Ecto neural progenitor cell (in vitro differentiated cells): ENCODE measurements around the gene MYOC.
"Not testable (repeated sequence)": the region's sequence is repeated elsewhere in the genome, so short reads cannot be mapped to it uniquely, and the experiment has no call there.

Experiments used
- DNase-seq: peaks from one replicate; pipeline ENCODE4 v3.0.0-alpha.2; 2018; ENCODE audit warnings: low spot score

MYOC gene

DNA sequence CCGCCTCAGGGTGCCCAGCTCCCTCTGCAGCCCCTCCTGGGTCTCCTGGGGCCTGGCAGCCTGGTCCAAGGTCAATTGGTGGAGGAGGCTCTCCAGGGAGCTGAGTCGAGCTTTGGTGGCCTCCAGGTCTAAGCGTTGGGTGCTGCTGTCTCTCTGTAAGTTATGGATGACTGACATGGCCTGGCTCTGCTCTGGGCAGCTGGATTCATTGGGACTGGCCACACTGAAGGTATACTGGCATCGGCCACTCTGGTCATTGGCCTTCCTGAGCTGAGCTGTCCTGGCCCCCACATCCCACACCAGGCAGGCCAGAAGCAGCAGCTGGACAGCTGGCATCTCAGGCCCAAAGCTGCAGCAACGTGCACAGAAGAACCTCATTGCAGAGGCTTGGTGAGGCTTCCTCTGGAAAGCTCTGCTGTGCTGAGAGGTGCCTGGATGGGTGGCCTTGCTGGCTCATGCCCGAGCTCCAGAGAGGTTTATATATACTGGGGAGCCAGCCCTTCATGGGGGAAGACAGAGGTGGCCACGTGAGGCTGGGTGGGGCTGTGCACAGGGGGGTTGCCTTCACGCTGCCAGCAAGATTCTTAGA lies at the start of gene MYOC:
TSS of gene MYOC (minus strand) at position 455 of the 589 bp plus-strand sequence. CDS start at position 378, 77 bp downstream.
- DNase-seq, result no peak

- no peak for DNase-seq
Measured at GRCh38 chr1:171699531-171699930, 47.0 kb upstream of the MYOC start.

DNA sequence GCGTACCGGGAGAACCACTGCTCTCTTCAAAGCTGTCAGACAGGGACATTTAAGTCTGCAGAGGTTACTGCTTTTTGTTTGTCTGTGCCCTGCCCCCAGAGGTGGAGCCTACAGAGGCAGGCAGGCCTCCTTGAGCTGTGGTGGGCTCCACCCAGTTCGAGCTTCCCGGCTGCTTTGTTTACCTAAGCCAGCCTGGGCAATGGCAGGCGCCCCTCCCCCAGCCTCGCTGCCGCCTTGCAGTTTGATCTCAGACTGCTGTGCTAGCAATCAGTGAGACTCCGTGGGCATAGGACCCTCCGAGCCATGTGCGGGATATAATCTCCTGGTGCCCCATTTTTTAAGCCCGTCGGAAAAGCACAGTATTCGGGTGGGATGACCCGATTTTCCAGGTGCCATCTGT lies 43.3 kb upstream of the MYOC start:
- DNase-seq, result not testable (repeated sequence)

- not testable (repeated sequence) for DNase-seq
Measured at GRCh38 chr1:171693541-171693940, 41.1 kb upstream of the MYOC start.

- no peak for DNase-seq
Measured at GRCh38 chr1:171683870-171684269, 31.4 kb upstream of the MYOC start.

DNA sequence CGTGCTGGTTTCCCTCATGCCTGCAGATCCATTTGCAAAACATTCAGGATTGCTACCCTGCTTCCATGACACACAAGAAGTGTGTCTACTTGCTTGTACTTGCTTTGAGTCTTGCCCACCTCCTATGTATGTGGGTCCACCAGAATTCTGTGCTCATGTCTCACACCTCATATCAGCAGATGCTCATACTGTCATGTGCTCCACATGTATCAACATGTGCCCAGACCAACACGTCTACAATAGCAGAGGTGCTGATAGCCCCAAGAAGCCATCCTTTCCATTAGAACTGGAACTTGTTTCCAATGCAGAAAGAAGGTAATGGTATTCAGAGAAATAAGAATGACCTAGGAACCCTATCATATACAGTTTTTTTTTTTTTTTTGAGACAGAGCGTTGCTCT lies 27.9 kb upstream of the MYOC start:
- DNase-seq, result no peak

GRCh38 chr1:171676823-171677222 lies 24.3 kb upstream of the MYOC start:
- DNase-seq, result no peak

DNA sequence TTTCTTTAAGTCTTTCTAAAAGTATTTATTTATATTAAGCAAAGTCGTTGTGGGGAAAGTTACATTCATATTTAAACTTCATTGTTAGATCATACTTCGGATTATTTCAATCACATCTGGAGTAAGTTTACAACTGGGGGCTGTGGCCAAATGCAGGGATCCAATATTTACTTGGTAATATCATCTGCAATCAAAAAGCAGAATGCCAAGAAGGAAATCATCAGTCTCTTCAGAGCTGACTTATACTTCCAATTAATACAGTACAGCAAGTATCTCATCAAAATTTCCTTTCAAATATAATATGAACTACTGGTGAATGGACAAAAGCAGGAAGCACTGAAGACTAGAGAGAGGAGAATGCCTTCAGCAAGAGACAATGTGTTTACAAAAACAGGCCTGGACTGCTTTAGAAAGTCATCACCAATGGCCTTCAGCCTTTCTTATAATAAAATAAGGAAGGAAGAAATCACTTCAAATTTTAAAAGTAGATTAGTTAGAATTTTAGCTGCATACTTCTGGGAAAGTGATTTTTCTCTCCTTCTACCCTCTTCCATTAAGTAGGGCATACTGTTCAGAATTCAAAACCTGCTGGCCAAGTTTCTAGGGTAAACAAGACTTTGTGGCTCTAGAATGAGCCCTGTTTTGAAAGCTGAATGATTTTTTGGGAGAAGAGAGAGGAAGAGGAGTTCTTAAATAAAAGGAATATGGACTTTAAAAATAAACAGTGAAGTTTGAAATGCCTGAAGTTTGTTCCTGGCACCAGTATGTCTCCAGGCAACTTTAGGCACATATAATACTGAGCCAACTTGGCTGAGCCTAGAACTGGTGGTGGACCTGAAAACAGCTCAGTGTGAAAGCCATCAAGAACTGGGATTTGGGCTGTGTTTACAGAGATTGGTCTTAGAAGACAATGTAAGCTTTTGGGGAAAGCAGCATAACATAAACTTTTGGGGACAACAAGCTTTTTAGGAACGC lies 22.2 kb upstream of the MYOC start:
- no peak for DNase-seq

DNA sequence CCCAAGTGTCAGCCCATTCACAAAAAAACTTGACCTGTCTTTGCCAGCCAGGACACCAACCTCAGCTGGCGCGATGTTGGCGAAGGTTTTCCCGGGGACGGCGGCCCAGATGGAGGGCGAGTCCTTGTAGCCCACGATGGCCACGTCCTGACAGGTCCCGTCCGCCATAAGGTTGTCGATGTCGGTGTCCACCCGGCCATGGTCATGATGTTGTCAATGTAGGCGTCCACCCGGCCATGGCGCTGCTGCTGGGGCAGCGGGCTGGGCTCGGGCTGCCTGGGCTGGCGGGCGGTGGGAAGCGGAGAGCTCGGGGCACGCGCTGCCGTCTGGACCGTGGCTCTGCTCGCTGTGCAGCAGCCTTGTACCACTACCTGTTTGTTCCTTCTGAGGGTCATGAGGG lies 18.3 kb upstream of the MYOC start:
- DNase-seq, result no peak

- no peak for DNase-seq
Measured at GRCh38 chr1:171668372-171668771, 15.9 kb upstream of the MYOC start.

- DNase-seq, result no peak
Measured at GRCh38 chr1:171666114-171666769, 13.8 kb upstream of the MYOC start.

DNA sequence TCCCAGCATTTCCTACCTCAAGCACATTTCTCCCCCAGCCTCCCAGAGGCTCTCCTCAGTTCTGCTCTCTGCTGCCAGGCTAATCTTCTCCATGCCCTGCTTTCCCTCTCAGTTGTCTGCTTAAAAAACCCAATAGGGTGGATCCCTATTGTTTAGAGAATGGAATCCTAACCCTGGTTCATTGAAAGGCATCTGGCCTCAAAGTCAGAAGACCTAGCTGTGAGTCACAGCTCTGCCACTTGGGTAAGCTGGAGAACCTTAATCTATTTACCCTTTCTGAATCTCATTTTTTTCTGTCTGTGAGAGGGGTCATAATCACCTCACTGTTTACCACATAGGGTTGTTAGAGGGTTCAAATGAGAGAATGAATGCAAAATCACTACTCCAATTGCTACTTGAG lies 12.5 kb upstream of the MYOC start:
- no peak for DNase-seq

DNA sequence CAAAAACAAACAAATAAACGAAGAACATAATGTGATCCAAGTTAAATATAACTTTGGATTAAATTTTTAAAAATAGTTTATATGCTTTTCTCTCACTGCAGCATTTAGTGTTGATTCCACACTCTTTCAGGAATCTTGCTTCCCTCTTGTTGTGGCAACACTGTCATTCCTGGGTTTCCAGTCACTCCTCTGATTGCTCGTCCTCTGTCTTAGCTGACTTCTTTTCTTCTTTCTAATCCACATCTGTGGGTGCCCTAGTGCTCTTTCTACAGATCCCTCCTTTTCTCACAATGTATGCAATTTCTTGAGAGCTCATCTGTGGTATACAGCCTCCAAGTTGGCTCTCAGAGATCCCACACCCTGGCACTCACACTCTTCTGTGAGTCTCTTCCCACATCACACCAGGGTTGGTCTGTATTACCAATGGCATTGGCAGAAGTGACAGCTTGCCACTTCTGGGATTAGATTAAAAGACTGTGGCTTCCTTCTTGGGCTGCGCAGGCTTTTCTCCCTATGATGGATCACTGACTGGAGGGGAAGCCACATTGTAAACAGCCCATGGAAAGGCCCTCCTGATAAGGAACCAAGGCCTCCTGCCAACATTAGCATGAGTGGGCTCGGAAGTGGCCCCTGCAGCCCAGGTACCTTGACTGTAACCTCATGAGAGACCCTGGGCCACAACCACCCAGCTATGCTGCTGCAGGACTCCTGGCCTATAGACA lies 11.5 kb upstream of the MYOC start:
- no peak for DNase-seq

DNA sequence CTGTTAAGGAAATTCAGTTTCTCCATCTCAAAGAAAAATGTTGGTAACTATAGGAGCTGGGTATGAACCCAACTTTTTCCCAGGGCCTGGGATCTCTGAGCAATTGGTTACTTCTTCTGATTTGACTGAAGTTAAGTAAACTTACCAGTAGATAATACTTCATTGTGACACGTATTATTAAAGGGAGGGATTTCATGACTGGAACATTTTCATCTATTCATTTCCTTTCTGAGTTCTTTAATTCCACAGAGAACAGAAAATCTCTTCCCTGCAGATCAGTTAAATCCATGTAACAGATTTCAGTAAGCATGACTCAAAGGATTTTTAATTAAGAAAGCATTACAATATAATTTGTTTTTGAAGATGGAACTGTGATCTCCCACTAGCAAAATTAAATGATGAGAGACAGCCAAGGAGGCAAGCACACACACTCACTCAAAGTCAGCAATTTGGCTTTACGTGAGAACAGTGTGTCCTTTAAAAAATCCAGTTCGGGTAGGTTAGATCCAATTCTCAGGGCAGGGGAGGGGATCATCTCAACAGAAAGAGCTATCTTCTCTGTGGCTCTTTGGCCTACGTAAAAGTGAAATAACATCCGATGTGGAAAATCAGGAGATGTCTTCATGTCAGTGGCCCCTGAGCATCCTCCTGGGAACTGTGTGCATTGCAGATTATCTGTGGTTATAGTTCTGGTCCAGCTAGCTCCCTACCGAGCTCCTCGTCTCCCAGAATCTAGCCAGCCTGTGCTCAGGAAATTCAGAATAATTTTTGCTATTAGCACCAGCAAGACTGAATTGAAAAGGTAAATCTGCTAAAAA lies 10.8 kb upstream of the MYOC start:
- no peak for DNase-seq

DNA sequence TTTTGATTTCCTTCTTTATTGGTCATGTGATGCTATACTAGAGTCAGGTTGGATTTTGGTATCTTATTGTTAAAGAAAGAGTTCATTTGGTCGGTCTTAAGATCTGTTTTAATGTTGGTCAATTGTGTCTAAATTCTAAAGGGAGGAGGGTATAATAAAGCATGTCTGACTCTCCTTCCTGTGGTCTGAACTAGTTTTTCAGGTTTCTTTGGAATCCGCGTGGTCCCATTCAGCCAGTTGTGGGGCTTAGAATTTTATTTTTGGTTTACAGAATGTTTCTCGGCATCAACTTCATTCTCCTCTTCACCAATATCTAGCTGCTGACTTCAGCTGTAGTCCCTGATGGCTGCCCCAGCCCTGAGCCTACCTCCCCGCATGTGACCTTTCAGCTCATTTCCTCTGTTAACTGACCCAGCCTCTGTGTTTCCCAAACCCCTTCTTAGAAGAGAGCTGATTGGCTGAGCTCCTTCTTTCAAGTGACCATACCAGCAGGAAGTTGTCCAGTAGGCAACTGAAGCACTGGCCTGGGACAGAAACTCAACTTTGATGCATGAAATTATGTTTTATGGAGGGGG lies 8.7 kb upstream of the MYOC start:
- no peak for DNase-seq

- DNase-seq, result not testable (repeated sequence)
Measured at GRCh38 chr1:171656206-171656605, 3.7 kb upstream of the MYOC start.

DNA sequence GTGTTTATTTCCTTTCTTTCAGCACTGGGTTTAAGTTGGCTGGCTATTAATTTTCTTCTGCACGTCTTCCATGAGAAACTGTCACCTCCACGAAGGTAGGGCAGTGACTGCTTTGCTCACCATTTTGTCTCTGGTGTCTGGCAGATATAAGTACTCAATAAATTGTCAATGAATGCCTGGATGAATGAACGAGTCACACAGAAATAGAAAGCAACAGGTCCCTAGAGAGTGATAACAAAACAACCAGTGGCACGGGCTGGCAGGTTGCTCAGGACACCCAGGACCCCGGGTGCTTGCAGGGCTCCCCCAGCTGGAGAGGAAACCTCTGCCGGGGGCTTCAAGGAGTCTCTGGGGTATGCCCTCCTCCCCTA lies 3.2 kb upstream of the MYOC start:
- DNase-seq, result no peak

- peak; percentile 85 for DNase-seq
Measured at GRCh38 chr1:171654942-171655745, 2.7 kb upstream of the MYOC start.

DNA sequence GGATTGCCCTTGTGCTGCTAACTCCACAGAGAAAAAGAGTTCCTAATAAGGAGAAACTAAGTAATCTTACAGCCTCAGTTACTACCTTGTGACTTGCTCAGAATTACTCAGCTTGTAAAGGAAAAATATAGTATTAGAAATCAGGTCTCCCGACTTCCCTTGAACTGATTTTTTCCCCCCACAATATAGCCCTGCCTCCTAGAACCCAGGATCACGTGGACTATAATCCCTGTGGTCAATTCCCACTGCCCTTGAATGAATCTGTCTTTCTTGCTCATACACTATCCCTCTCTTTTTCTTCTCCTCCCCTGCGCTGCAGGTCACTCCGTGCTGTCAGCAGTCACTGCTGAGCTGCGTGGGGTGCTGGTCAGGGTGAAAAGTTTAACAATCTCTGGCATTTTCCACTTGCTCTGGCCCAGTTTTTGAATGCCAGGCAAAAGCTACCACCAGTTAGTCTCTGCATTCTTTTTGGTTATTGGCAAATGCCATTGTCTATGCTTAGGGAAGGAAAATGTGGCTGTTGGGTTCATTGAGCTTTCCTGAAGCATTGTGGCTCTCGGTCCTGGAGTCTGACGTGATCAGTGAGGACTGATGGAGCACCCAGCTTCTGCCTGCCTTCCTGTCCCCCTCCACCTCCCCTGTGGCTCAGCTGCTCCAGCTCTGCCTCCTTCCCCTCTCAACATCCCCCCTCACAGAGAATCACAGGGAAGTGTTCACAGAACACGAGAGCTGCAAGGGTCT lies 1.9 kb upstream of the MYOC start:
- DNase-seq, result no peak
